ENCODE measurements around the gene TYK2. TPM values are rescaled to one million over a fixed set of nuclear protein-coding genes. Genes with fewer than 3 reads are reported as not detected.
A peak's percentile ranks its signal among the peaks of the same experiment; 100 is the strongest.
"Not testable (repeated sequence)": the region's sequence is repeated elsewhere in the genome, so short reads cannot be mapped to it uniquely, and the experiment has no call there.

The TYK2 gene
- 29.8 TPM for total RNA-seq

DNA sequence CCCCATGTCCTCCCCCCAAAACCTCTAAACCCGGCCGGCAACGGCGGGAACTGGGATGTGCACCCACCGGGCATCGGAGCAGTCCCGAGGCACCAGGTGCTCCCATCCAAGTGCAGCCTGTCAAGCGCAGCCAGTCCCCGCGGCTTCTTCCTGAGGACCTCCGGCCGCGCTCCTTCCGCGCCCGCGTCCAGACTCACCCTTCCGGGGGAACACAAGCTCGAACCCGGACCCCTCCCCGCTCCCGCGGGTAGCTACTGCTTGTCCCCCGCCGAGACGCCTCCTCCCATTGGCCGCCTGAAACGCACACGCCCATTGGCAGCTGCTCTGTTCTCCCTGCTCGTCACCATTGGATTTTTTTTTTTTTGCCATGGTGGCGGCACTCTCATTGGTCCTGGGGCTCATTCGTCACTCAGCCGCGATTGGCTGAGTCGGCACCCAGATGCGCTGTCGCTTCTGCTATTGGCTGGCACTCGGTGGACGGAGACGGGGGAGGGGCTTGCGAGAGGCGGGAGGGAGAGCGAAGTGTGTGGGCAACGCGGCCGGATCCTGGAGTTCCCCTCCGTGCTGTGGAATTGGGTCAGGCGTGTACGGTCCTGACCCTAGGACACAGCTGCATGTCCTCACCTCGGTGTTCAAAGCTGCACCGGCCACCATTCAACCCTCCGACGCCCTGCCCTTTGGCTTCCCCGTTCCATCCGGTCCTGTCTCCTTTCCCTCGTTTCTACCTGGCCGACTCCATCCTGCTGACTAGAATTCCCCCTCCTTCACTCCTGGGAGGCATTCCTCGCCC lies at the start of gene TYK2:
TSS of gene TYK2 (minus strand) at position 260 of the 790 bp plus-strand sequence. CDS start 2,166 bp downstream, outside the sequence.
- FAIRE-seq, result peak; percentile 97
- peak; percentile 93 to 99 for DNase-seq (ENCODE audit: low spot score in 2 of 2)

GRCh38 chr19:10428996-10429381 lies 48.6 kb upstream of the TYK2 start:
- no peak for FAIRE-seq

GRCh38 chr19:10427169-10427568 lies 46.8 kb upstream of the TYK2 start:
- FAIRE-seq, result no peak
- no peak for DNase-seq (ENCODE audit: low spot score in 2 of 2)

More at GRCh38 chr19:10428996-10429381, 48.6 kb upstream of the TYK2 start:
- no peak for DNase-seq (ENCODE audit: low spot score in 2 of 2)

DNA sequence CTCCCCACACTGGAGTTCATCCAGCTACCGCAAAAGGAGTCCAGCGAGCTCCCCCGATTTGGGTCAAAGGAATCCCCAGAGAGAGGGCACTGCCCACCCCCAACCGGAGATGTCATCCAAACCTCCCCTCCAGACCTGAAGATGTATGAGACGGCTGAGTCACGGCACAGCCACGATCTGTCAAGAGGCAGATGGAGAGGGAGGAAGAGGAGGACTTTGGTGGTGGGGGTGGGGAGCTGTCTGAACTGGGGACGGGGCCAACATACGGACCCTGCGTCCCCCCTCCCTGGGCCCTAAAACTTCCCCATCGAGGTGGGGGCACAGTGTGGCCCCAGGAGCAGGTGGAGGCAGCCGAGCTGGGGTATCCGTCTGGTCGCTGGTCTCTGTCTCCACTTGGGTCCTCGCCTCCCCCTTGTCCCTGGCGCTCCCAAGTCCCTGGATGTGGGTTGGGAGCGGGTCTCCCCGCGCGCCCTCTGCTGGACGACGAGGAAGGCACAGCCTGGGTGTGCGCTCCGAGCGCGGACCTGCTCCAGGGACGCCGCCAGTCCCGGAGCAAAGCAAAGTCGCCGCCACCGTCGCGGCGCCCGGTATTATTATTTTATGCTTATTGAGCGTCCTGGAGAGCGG lies 43.8 kb upstream of the TYK2 start:
- DNase-seq (ENCODE audit: low spot score in 2 of 2) (peak; percentile 81 to 93), FAIRE-seq (no peak)

GRCh38 chr19:10422846-10423245 lies 42.5 kb upstream of the TYK2 start:
- no peak for FAIRE-seq
- no peak for DNase-seq (ENCODE audit: low spot score in 2 of 2)

- no peak for DNase-seq (ENCODE audit: low spot score in 2 of 2)
- FAIRE-seq, result no peak
These were observed 41.7 kb upstream of the TYK2 start for GRCh38 chr19:10422046-10422461.

DNA sequence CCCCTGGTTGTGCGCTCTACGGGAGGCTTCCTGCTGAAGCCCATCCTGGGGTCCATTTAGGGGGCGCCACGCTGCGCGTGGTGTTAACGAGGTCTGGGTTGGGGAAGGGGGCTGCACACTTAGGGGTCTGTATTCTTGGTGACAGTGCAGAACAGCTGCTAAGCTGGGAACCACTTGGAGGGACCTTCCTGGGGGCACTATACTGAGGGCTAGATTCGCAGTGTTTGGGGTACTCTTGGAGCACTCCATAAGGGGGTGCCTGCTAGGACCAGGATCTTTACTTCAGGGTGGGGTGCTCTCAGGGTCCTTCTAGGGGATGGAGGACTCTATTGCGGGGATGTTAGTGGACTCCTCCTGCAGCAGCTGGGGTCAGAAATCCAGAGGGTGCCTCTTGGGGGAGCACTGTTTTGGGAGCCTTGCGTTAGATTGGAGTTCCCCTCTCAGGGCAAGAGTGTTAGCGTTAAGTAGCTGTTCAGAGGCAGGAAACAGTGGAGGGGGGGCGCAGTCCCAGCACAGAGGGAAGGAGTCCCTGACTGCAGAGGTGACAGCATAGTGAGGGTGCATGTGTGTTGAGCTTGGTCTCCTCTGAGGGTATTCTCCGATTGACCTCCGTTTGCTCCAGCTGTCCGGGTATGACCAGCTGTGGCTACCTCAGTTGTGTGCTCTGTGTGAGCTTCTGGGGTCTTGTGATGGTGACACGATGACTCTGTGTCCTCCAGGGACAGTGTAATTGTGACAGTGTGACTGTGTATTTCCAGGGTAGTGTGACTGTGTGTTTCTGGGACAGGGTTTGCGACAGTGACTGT lies 41.1 kb upstream of the TYK2 start:
- FAIRE-seq (no peak), DNase-seq (ENCODE audit: low spot score in 2 of 2) (no peak)

- FAIRE-seq, result no peak
- DNase-seq (ENCODE audit: low spot score in 2 of 2), result peak in 1 of 2 donors; percentile 34
These were observed 40.3 kb upstream of the TYK2 start, which contains the start of gene PDE4A for GRCh38 chr19:10420444-10421239. Gene PDE4A, plus strand, starts transcription at chr19:10420538. Its CDS starts 227 bp downstream, at chr19:10420765.

DNA sequence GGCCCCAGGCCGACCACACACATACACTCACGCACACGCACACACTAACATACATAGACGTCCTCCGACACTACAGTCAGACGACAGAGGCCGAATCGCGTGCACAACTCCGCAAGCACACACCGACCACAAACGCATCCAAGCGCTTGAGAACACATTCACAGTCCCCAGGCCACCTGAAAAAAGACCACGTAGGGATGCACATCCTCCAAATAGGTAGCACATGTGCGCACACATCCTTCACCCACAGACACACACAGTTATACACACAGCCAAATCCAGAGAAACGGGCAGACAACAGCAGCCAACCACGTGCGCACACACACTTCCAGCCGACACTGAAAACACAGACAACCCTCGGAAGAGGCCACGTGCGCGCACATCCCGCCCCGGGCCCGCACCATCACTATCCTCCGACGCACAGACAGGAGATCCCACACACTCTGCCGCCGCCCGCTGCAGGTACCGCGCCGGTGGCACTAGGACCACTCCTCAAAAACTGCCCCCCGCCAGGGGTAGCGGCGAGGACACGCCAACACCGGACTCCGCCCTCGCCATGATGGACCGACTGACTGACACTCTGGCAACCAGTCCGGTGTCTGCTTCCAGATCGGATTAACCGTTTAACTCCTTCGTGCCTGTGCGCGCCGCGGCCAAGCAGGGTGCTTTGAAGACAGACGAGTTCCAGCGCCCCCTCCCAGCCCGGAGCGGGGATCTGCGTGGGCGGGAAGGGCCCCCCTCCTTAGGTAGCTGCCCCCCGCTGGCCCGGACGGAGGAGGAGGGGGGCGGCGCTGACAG lies 39.5 kb upstream of the TYK2 start:
- DNase-seq (ENCODE audit: low spot score in 2 of 2) (peak in 1 of 2 donors; percentile 64), FAIRE-seq (no peak)

GRCh38 chr19:10419200-10419645 lies 38.9 kb upstream of the TYK2 start:
- FAIRE-seq, result no peak
- peak in 1 of 2 donors; percentile 46 for DNase-seq (ENCODE audit: low spot score in 2 of 2)

- DNase-seq (ENCODE audit: low spot score in 2 of 2), result peak in 1 of 2 donors; percentile 40
- FAIRE-seq, result no peak
These were observed 38.3 kb upstream of the TYK2 start for GRCh38 chr19:10418485-10419199.

DNA sequence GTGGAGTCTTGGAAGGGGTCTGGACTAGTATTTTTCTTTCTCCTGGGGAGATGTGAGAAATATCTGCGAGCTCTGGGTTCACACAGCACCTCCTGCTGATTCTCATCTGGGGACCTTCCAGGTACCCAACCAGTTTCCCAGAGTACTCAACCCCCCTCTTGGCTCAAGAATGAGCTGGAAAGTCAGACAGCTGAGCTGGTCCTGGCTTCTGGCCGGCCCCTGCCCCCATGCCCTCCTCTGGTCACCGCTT lies 37.8 kb upstream of the TYK2 start:
- FAIRE-seq (no peak), DNase-seq (ENCODE audit: low spot score in 2 of 2) (peak in 1 of 2 donors; percentile 47)

DNA sequence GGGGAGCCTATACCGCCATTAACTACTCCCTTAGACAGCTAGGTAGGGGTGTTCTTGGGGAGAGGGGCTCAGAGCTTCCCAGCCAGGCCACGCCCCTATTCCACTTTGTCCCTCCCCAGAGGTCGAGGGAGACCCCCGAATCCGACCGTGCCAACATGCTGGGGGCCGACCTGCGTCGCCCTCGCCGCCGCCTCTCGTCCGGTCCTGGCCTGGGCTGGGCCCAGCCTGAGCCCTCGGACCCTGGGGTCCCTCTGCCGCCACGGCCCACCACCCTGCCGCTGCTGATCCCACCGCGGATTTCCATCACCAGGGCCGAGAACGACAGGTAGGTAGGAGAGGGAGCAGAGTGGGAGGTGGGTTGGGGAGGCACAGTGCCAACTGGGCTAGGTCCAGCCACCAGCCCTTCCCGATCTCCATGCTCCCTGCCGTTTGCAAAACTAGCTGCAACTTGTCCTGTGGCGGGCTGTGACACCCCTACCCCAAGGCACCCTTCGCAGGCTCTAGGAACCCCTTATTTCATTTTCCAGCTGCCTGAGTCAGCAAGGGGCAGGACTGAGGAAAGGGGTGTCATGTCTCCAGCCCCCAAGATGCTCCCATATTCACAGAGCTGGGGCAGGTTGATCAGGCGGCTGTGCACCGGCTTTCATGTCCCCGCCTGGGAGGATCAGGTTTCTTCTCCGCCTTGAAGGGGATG lies 37.3 kb upstream of the TYK2 start:
- DNase-seq (ENCODE audit: low spot score in 2 of 2) (peak in 1 of 2 donors; percentile 18), FAIRE-seq (no peak)

DNA sequence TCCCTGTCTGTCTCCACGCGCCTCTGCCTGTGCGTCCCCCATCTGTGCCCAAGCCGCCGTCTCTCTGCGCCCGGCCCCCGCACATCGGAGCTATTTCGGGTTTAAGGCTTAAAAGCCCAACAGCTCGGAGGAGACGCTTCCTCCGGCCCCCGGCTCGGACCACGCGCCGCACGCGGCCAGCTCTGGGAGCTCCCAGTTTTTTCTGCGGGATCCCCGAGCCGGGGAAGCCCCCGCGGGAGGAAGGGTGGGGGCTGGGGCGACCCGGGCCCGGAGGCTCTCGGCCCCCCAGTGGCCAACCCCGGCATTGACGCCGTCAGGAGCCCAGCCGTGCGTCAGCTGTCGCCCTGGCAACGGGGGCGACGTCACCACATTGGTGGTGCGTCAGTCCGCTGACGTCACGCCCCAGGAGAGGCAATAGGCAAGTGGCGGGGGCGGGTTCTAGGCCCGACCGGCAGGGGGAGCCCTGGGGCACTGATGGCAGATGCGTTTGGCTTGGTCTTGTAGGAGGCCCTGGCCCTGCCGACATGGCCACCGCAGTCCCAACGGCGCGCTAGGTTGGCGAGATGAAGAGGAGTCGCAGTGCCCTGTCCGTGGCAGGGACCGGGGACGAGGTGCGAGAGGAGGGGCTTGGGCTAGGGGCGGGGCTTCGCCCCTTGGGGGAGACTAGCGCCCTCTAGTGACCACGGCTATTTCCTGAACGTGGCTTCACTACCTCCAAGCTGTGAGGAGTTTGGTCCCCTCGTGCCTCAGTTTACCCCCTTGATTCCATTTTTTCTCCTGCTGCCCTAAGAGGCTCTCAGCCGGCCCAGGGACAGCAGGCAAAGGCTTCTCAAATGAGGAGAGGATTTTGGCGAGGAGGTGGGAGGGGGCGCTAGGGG lies 36.2 kb upstream of the TYK2 start:
- DNase-seq (ENCODE audit: low spot score in 2 of 2), result peak; percentile 78 to 96
- no peak for FAIRE-seq

- DNase-seq (ENCODE audit: low spot score in 2 of 2), result no peak
- FAIRE-seq, result no peak
These were observed 35.7 kb upstream of the TYK2 start for GRCh38 chr19:10416083-10416379.

DNA sequence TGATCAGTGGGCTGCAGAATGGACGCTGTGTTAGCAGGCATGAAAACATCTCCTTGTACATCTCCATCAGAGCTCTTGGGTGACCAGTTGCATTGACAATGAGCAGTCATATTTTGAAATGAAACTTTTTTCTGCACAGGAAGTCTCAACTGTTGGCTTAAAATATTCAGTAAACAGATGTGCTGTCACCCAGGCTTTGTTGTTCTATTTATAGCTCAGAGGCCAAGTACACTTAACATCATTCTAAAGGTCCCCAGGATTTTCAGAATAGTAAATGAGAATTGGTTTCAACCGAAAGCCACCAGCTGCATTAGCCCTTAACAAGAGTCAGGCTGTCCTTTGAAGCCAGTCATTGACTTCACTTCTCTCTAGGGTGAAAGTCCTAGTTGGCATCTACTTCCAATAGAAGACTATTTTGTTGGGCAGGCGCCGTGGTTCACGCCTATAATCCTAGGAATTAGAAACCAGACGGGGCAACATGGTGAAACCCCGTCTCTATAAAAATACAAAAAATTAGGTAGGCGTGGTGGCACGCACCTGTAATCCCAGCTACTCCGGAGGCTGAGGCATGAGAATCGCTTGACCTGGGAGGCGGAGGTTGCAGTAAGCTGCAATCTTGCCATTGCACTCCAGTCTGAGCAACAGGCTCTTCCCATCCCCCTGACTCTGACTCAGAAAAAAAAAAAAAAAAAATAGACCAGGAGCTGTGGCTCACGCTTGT lies 32.0 kb upstream of the TYK2 start:
- DNase-seq (ENCODE audit: low spot score in 2 of 2), result no peak
- FAIRE-seq, result no peak

DNA sequence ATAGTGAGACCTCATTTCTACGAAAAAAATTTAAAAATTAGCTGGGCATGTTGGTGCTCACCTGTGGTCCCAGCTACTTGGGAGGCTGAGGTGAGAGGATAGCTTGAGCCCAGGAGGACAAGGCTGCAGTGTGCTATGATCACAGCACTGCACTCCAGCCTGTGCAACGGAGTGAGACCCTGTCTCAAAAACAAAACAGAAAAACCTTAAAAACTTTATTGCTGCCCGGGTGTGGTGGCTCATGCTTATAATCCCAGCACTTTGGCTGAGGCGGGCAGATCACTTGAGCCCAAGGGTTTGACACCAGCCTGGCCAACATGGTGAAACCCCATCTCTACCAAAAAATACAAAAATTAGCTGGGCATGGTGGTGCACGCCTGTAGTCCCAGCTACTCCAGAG lies 30.9 kb upstream of the TYK2 start:
- FAIRE-seq; DNase-seq (ENCODE audit: low spot score in 2 of 2): not testable (repeated sequence)

Data from frontal cortex (tissue), 4 donors.